ENCODE results near the gene ARHGEF28. TPM values are rescaled to one million over a fixed set of nuclear protein-coding genes. Genes with fewer than 3 reads are reported as not detected.

The ARHGEF28 gene
- total RNA-seq, 3 donors from 2014 or later (not counting 1 experiment from before 2014, with no cell fraction given) = 2.3 to 7.1 (median 5.8) TPM

DNA sequence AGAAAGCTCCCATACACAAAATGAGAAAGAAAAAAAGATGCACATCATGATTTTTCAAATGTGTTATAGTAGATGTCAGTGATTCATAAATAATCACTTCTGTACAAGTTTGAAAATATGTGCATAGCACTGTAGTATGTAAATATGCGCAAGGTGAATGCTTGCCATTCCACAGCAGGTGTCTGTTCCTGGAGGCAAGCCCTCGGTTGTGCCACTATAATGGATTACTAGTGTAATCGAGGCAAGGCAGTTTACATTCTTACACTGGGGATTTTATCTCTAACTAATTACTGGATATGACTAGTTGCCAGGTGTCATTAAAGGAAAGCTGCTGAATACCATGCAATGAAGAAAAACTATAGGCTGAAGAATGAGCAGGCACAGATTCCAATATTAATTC, 93.6 kb downstream of the ARHGEF28 start:
- intact Hi-C loops (cut with micrococcal nuclease) = no loop called here
- Histone ChIP-seq H3K4me1 (ENCODE audit: control insufficient read depth, insufficient read depth, low read length) (no peaks in the 10 kb centered on the region), H3K27me3 (ENCODE audit: control insufficient read depth, insufficient read depth, low read length) (no peaks in the 10 kb centered on the region), H3K4me3 (ENCODE audit: low read length) (no peak overlapping the region), H3K9me3 (ENCODE audit: control insufficient read depth, insufficient read depth, low read length) (no peaks in the 10 kb centered on the region), H3K27ac (ENCODE audit: low read length) (no peak overlapping the region), H3K36me3 (ENCODE audit: control insufficient read depth, insufficient read depth, low read length) (no peaks in the 10 kb centered on the region)
- TF ChIP-seq, protein P1, sequence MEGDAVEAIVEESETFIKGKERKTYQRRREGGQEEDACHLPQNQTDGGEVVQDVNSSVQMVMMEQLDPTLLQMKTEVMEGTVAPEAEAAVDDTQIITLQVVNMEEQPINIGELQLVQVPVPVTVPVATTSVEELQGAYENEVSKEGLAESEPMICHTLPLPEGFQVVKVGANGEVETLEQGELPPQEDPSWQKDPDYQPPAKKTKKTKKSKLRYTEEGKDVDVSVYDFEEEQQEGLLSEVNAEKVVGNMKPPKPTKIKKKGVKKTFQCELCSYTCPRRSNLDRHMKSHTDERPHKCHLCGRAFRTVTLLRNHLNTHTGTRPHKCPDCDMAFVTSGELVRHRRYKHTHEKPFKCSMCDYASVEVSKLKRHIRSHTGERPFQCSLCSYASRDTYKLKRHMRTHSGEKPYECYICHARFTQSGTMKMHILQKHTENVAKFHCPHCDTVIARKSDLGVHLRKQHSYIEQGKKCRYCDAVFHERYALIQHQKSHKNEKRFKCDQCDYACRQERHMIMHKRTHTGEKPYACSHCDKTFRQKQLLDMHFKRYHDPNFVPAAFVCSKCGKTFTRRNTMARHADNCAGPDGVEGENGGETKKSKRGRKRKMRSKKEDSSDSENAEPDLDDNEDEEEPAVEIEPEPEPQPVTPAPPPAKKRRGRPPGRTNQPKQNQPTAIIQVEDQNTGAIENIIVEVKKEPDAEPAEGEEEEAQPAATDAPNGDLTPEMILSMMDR (IDR thresholded peaks at IDR 0.05) = no peak
- Mint-ChIP-seq H3K9me3 (no peaks in the 10 kb centered on the region), H3K4me3 (no peak overlapping the region), H3K27ac (no peak overlapping the region), H3K36me3 (no peaks in the 10 kb centered on the region), H3K27me3 (ENCODE audit: low read depth in 2 of 2) (peaks cover 3 to 10% of the 10 kb centered on the region in 2 donors), H3K4me1 (peaks cover 0 to 9% of the 10 kb centered on the region in 2 donors)
- no peak for ATAC-seq
- WGBS (ENCODE audit: insufficient coverage) = 94% methylated on average over 3 of the region's 3 CpGs
- no peak for DNase-seq

GRCh38 chr5:73722231-73722630, 96.2 kb downstream of the ARHGEF28 start:
- no peak overlapping the region for H3K4me3 ChIP-seq (ENCODE audit: low read length)
- H3K9me3 Mint-ChIP-seq = no peaks in the 10 kb centered on the region
- WGBS (ENCODE audit: insufficient coverage) = no CpG with 5 or more reads among the region's 1 CpG
- H3K4me1 Mint-ChIP-seq = no peaks in the 10 kb centered on the region
- no peaks in the 10 kb centered on the region for H3K36me3 ChIP-seq (ENCODE audit: control insufficient read depth, insufficient read depth, low read length)
- no peak overlapping the region for H3K4me3 Mint-ChIP-seq
- H3K27ac ChIP-seq (ENCODE audit: low read length) = no peak overlapping the region
- H3K27ac Mint-ChIP-seq = no peak overlapping the region
- intact Hi-C loops (cut with micrococcal nuclease) = no loop called here
- no peaks in the 10 kb centered on the region for H3K4me1 ChIP-seq (ENCODE audit: control insufficient read depth, insufficient read depth, low read length)
- no peaks in the 10 kb centered on the region for H3K36me3 Mint-ChIP-seq
- TF ChIP-seq, protein P1 (IDR thresholded peaks at IDR 0.05) = no peak
- H3K9me3 ChIP-seq (ENCODE audit: control insufficient read depth, insufficient read depth, low read length) = no peaks in the 10 kb centered on the region
- H3K27me3 Mint-ChIP-seq (ENCODE audit: low read depth in 2 of 2) = peaks cover 3 to 10% of the 10 kb centered on the region in 2 donors
- DNase-seq = no peak
- no peak for ATAC-seq
- H3K27me3 ChIP-seq (ENCODE audit: control insufficient read depth, insufficient read depth, low read length) = no peaks in the 10 kb centered on the region

DNA sequence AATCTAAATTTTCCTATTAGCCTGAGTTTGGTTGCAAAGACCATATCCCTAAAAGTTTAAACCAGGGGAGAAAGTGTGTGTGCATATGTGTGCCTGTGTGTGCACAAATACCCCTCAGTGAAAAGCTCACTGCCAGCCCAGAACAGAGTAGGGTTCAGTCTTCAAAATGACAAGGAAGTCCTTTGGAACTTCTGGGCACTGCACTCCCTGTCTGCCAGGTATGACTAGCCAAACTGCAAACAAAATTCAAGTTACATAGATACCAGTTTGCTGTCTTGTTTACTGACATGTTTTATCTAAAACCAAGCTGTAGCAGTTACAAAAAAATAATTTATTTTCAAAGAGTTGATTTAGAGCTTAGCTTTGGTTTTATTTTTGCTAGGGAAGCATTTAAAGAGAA, 100.1 kb downstream of the ARHGEF28 start:
- Histone ChIP-seq H3K9me3 (ENCODE audit: control insufficient read depth, insufficient read depth, low read length) (no peaks in the 10 kb centered on the region), H3K36me3 (ENCODE audit: control insufficient read depth, insufficient read depth, low read length) (no peaks in the 10 kb centered on the region), H3K27ac (ENCODE audit: low read length) (no peak overlapping the region), H3K27me3 (ENCODE audit: control insufficient read depth, insufficient read depth, low read length) (no peaks in the 10 kb centered on the region), H3K4me1 (ENCODE audit: control insufficient read depth, insufficient read depth, low read length) (no peaks in the 10 kb centered on the region), H3K4me3 (ENCODE audit: low read length) (no peak overlapping the region)
- intact Hi-C loops (cut with micrococcal nuclease) = no loop called here
- Mint-ChIP-seq H3K27ac (no peak overlapping the region), H3K4me3 (no peak overlapping the region), H3K36me3 (no peaks in the 10 kb centered on the region), H3K4me1 (no peaks in the 10 kb centered on the region), H3K27me3 (ENCODE audit: low read depth in 2 of 2) (no peaks in the 10 kb centered on the region), H3K9me3 (no peaks in the 10 kb centered on the region)
- no peak for ATAC-seq
- DNase-seq = no peak
- TF ChIP-seq, protein P1 (IDR thresholded peaks at IDR 0.05) = no peak

DNA sequence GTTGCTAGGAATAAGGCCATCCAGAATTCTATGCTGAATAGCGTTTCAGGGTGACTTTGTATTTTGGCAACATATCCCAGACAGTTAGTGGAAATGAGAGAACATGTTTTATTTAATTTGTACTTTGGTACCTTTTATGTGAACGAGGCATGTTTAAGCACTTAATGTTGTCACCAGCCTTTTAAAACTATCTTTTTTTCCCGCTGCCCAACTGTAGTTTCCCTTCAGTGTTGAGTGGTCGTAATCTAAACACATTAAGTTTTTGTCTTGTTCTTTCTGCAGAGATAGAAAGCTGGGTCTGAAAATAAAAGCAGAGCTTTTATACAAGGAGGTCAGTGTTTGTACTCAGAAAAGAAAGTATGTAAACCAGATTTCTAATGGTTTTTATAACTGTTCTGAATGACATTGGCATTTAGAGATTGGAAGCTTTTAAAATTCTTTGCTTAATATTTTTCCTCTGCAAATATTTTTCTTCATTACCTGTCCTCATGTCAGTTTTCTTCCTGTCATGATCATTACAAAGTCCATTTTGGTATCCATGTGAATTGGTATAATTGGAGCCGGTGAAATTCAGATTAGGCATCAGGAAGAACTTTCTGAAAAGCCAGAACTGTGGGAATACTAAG, 100.7 kb downstream of the ARHGEF28 start:
- Histone ChIP-seq H3K27me3 (ENCODE audit: control insufficient read depth, insufficient read depth, low read length) (no peaks in the 10 kb centered on the region), H3K27ac (ENCODE audit: low read length) (no peak overlapping the region), H3K4me1 (ENCODE audit: control insufficient read depth, insufficient read depth, low read length) (no peaks in the 10 kb centered on the region), H3K9me3 (ENCODE audit: control insufficient read depth, insufficient read depth, low read length) (no peaks in the 10 kb centered on the region), H3K36me3 (ENCODE audit: control insufficient read depth, insufficient read depth, low read length) (no peaks in the 10 kb centered on the region), H3K4me3 (ENCODE audit: low read length) (no peak overlapping the region)
- Mint-ChIP-seq H3K27ac (no peak overlapping the region), H3K4me3 (no peak overlapping the region), H3K36me3 (no peaks in the 10 kb centered on the region), H3K4me1 (no peaks in the 10 kb centered on the region), H3K27me3 (ENCODE audit: low read depth in 2 of 2) (no peaks in the 10 kb centered on the region), H3K9me3 (no peaks in the 10 kb centered on the region)
- TF ChIP-seq, protein P1 (IDR thresholded peaks at IDR 0.05) = no peak
- ATAC-seq = no peak
- WGBS (ENCODE audit: insufficient coverage) = 89% methylated on average over 5 of the region's 5 CpGs
- DNase-seq = no peak
- intact Hi-C loops (cut with micrococcal nuclease) = no loop called here
